HepG2 (cell line): ENCODE results near the gene INF2. TPM values are rescaled to one million over a fixed set of nuclear protein-coding genes. Genes with fewer than 3 reads are reported as not detected.
A peak's percentile ranks its signal among the peaks of the same experiment; 100 is the strongest.

ENCODE experiments used
- ARNTL ChIP-seq: sonication (generic); formaldehyde crosslinking; IDR thresholded peaks from 2 replicates; pipeline ENCODE4 v1.4.0; 2020; ENCODE audit warnings: mild to moderate bottlenecking, missing genetic modification reagents
- CHD4 ChIP-seq: fragments of 200-600 bp; sonication (generic); IDR thresholded peaks from 2 replicates; pipeline ENCODE4 v1.7.0; 2017; ENCODE audit warnings: mild to moderate bottlenecking, low read length, borderline replicate concordance
- ELF4 ChIP-seq: sonication (generic); formaldehyde crosslinking; IDR thresholded peaks from 2 replicates; pipeline ENCODE4 v1.5.0; 2020; ENCODE audit warnings: missing genetic modification reagents, mild to moderate bottlenecking, moderate library complexity, borderline replicate concordance
- ESRRA ChIP-seq: sonication (generic); formaldehyde crosslinking; IDR thresholded peaks from 2 replicates; pipeline ENCODE4 v1.5.1; 2020; ENCODE audit warnings: mild to moderate bottlenecking, low read depth, missing genetic modification reagents
- FLYWCH1 ChIP-seq: sonication (generic); formaldehyde crosslinking; IDR thresholded peaks from 2 replicates; pipeline ENCODE4 v1.8.1; 2023; ENCODE audit warnings: mild to moderate bottlenecking, missing genetic modification reagents
- HOXA3 ChIP-seq: sonication (generic); formaldehyde crosslinking; IDR thresholded peaks from 2 replicates; pipeline ENCODE4 v1.5.0; 2020; ENCODE audit warnings: missing genetic modification reagents
- HOXA5 ChIP-seq: sonication (generic); formaldehyde crosslinking; IDR thresholded peaks from 2 replicates; pipeline ENCODE4 v1.4.0; 2020; ENCODE audit warnings: missing genetic modification reagents
- KDM3A ChIP-seq: IDR thresholded peaks from 2 replicates; pipeline ENCODE4 v1.6.1; 2018; ENCODE audit warnings: low read depth, missing compliant biosample characterization
- RAD21 ChIP-seq: fragments of 450-650 bp; formaldehyde crosslinking; IDR thresholded peaks from 2 replicates; pipeline ENCODE4 v1.5.0; 2020; ENCODE audit warnings: mild to moderate bottlenecking
- SALL2 ChIP-seq: sonication (generic); formaldehyde crosslinking; IDR thresholded peaks from 2 replicates; pipeline ENCODE4 v1.8.1; 2023; ENCODE audit warnings: mild to moderate bottlenecking, missing genetic modification reagents, inconsistent platforms
- SKI ChIP-seq: fragments of 450-650 bp; IDR thresholded peaks from one replicate; pipeline ENCODE4 v1.6.1; 2018; ENCODE audit warnings: mild to moderate bottlenecking; ENCODE audit not compliant: partially characterized antibody
- SNRNP70 ChIP-seq: fragments of 200-400 bp; formaldehyde crosslinking; IDR thresholded peaks from 2 replicates; pipeline ENCODE4 v1.6.1; 2017; ENCODE audit warnings: mild to moderate bottlenecking, low read depth, low read length, moderate library complexity
- ZNF12 ChIP-seq: sonication (generic); formaldehyde crosslinking; IDR thresholded peaks from 2 replicates; pipeline ENCODE4 v1.5.0; 2020; ENCODE audit warnings: missing genetic modification reagents
- ZNF30 ChIP-seq: sonication (generic); formaldehyde crosslinking; IDR thresholded peaks from 2 replicates; pipeline ENCODE4 v1.5.0; 2020; ENCODE audit warnings: mild to moderate bottlenecking, missing genetic modification reagents
- ZNF343 ChIP-seq: sonication (generic); formaldehyde crosslinking; IDR thresholded peaks from 2 replicates; pipeline ENCODE4 v1.4.0; 2020; ENCODE audit warnings: mild to moderate bottlenecking, missing genetic modification reagents
- ZNF546 ChIP-seq: sonication (generic); formaldehyde crosslinking; conservative IDR thresholded peaks from 2 replicates; pipeline ENCODE4 v1.8.1; 2023; ENCODE audit warnings: mild to moderate bottlenecking, missing genetic modification reagents
- ZNF550 ChIP-seq: sonication (generic); formaldehyde crosslinking; IDR thresholded peaks from 2 replicates; pipeline ENCODE4 v1.4.0; 2020; ENCODE audit warnings: mild to moderate bottlenecking, missing genetic modification reagents, borderline replicate concordance
- ZNF703 ChIP-seq: sonication (generic); formaldehyde crosslinking; IDR thresholded peaks from 2 replicates; pipeline ENCODE4 v1.5.1; 2020; ENCODE audit warnings: missing genetic modification reagents, mild to moderate bottlenecking, moderate library complexity, borderline replicate concordance
- polyA plus RNA-seq, 8 experiments: library from polyadenylated mRNA; depleted of rRNA in 3 of 8; stranded (reverse) in 7 of 8; unstranded in 1 of 8; fragments of >200 nt; fragmentation: Illumina TruSeq in 4 of 8; extraction: Trizol in 4 of 8; gene quantifications; 2 replicates each; pipeline versions ENCODE4 v1.2.1 to v1.2.3, GENCODE V29; 2011 to 2016; ENCODE audit warnings: low read depth in 4 of 8, missing spikeins in 1 of 8, mixed read lengths in 1 of 8; ENCODE audit not compliant: insufficient read depth in 1 of 8
- total RNA-seq, 5 experiments: library from RNA; depleted of rRNA; stranded (reverse); fragments of >200 nt; fragmentation: Illumina TruSeq; extraction: Trizol; gene quantifications; 2 replicates each; pipeline ENCODE4 v1.2.3, GENCODE V29; 2016; ENCODE audit warnings: low read depth in 1 of 5
- TF ChIP-seq, protein P1 (sequence below): sonication (generic); formaldehyde crosslinking; IDR thresholded peaks from 2 replicates; pipeline ENCODE4 v1.8.0; 2022; ENCODE audit warnings: missing genetic modification reagents, mild to moderate bottlenecking, inconsistent platforms, borderline replicate concordance
- TF ChIP-seq, protein P2 (sequence below): IDR thresholded peaks from 2 replicates; pipeline ENCODE4 v1.6.1; 2012; ENCODE audit warnings: inconsistent platforms
- TF ChIP-seq, protein P3 (sequence below): sonication (generic); formaldehyde crosslinking; IDR thresholded peaks from 2 replicates; pipeline ENCODE4 v1.4.0; 2020; ENCODE audit warnings: missing genetic modification reagents
- TF ChIP-seq, protein P4 (sequence below): IDR thresholded peaks from 2 replicates; pipeline ENCODE4 v1.6.1; 2016; ENCODE audit warnings: missing compliant biosample characterization, missing genetic modification reagents, borderline replicate concordance
- TF ChIP-seq, protein P5 (sequence below): sonication (generic); formaldehyde crosslinking; IDR thresholded peaks from 2 replicates; pipeline ENCODE4 v1.9.0; 2021; ENCODE audit warnings: missing genetic modification reagents, mild to moderate bottlenecking, borderline replicate concordance

INF2 gene
- total and polyA plus RNA-seq, 2 of the 13 experiments (the other 11 are each of a cell fraction or from before 2014, with no cell fraction given) = 16.4 to 26.4 TPM

DNA sequence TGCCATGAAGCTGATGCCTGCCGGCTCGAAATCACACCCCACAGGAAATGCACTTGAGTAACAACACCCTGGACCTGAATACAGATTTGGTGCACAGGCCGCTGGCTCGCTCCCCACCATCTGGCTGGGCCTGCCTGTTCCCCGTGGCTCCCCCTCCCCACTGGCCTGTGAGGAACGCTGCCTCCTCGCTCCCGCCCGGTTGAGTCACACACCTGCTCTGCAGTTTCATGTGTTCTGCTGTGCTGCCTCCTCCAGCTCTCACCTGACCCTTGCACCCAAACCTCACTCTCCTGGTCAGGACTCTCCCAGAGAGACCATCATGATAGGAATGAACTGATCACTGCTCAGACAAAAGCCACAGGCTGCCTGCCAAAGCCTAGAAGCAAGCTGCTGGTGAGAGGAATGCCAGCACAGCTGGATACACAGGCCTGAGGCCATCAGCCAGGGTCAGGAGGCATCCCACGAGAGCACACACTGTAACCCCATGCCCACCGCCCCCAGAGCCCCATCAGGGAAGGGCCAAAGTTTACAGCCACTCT, 59.8 kb downstream of the INF2 start (continued):
- TF ChIP-seq ZNF703 (CRISPR knock-in tag) (no peak), ZNF550 (CRISPR knock-in tag) (no peak), CHD4 (no peak), KDM3A (CRISPR knock-in tag) (no peak), HOXA5 (no peak), SNRNP70 (no peak), HOXA3 (CRISPR knock-in tag) (peak; percentile 63; the same call in 1 of the 2 replicates), ZNF343 (CRISPR knock-in tag) (no peak), FLYWCH1 (CRISPR knock-in tag) (no peak), SKI (peak; percentile 36), ELF4 (CRISPR knock-in tag) (no peak), ESRRA (no peak; the same call in 1 of the 2 replicates), RAD21 (peak; percentile 30; the same call in 1 of the 2 replicates), ZNF546 (CRISPR knock-in tag) (no peak), ZNF30 (no peak), SALL2 (CRISPR knock-in tag) (no peak), ZNF12 (CRISPR knock-in tag) (0 out of 2 replicates have a peak, but pooled peaks have one; percentile 39), ARNTL (CRISPR knock-in tag) (peak; percentile 77; the same call in 1 of the 2 replicates)
- TF ChIP-seq, protein P1, sequence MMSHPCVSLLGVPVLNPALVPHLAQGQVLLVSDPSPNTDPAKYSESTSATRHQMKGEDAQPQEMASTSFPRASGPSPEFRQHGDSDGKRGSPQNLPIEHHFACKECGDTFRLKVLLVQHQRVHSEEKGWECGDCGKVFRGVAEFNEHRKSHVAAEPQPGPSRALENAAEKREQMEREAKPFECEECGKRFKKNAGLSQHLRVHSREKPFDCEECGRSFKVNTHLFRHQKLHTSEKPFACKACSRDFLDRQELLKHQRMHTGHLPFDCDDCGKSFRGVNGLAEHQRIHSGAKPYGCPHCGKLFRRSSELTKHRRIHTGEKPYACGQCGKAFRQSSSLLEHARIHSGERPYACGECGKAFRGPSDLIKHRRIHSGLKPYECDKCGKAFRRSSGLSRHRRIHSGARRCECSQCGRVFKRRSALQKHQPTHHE = no peak
- TF ChIP-seq, protein P2, sequence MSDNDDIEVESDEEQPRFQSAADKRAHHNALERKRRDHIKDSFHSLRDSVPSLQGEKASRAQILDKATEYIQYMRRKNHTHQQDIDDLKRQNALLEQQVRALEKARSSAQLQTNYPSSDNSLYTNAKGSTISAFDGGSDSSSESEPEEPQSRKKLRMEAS = peak; percentile 81; the same call in 1 of the 2 replicates
- TF ChIP-seq, protein P3, sequence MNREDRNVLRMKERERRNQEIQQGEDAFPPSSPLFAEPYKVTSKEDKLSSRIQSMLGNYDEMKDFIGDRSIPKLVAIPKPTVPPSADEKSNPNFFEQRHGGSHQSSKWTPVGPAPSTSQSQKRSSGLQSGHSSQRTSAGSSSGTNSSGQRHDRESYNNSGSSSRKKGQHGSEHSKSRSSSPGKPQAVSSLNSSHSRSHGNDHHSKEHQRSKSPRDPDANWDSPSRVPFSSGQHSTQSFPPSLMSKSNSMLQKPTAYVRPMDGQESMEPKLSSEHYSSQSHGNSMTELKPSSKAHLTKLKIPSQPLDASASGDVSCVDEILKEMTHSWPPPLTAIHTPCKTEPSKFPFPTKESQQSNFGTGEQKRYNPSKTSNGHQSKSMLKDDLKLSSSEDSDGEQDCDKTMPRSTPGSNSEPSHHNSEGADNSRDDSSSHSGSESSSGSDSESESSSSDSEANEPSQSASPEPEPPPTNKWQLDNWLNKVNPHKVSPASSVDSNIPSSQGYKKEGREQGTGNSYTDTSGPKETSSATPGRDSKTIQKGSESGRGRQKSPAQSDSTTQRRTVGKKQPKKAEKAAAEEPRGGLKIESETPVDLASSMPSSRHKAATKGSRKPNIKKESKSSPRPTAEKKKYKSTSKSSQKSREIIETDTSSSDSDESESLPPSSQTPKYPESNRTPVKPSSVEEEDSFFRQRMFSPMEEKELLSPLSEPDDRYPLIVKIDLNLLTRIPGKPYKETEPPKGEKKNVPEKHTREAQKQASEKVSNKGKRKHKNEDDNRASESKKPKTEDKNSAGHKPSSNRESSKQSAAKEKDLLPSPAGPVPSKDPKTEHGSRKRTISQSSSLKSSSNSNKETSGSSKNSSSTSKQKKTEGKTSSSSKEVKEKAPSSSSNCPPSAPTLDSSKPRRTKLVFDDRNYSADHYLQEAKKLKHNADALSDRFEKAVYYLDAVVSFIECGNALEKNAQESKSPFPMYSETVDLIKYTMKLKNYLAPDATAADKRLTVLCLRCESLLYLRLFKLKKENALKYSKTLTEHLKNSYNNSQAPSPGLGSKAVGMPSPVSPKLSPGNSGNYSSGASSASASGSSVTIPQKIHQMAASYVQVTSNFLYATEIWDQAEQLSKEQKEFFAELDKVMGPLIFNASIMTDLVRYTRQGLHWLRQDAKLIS = no peak
- TF ChIP-seq, protein P4, sequence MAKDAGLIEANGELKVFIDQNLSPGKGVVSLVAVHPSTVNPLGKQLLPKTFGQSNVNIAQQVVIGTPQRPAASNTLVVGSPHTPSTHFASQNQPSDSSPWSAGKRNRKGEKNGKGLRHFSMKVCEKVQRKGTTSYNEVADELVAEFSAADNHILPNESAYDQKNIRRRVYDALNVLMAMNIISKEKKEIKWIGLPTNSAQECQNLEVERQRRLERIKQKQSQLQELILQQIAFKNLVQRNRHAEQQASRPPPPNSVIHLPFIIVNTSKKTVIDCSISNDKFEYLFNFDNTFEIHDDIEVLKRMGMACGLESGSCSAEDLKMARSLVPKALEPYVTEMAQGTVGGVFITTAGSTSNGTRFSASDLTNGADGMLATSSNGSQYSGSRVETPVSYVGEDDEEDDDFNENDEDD = peak; percentile 74; the same call in 1 of the 2 replicates
- TF ChIP-seq, protein P5, sequence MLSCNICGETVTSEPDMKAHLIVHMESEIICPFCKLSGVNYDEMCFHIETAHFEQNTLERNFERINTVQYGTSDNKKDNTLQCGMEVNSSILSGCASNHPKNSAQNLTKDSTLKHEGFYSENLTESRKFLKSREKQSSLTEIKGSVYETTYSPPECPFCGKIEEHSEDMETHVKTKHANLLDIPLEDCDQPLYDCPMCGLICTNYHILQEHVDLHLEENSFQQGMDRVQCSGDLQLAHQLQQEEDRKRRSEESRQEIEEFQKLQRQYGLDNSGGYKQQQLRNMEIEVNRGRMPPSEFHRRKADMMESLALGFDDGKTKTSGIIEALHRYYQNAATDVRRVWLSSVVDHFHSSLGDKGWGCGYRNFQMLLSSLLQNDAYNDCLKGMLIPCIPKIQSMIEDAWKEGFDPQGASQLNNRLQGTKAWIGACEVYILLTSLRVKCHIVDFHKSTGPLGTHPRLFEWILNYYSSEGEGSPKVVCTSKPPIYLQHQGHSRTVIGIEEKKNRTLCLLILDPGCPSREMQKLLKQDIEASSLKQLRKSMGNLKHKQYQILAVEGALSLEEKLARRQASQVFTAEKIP (CRISPR knock-in tag) = no peak
